ENCODE results near the gene ZNF280C. TPM values are rescaled to one million over a fixed set of nuclear protein-coding genes. Genes with fewer than 3 reads are reported as not detected.

Gene ZNF280C
- total RNA-seq, 1 experiment from 2014 or later: 7.8 TPM

DNA sequence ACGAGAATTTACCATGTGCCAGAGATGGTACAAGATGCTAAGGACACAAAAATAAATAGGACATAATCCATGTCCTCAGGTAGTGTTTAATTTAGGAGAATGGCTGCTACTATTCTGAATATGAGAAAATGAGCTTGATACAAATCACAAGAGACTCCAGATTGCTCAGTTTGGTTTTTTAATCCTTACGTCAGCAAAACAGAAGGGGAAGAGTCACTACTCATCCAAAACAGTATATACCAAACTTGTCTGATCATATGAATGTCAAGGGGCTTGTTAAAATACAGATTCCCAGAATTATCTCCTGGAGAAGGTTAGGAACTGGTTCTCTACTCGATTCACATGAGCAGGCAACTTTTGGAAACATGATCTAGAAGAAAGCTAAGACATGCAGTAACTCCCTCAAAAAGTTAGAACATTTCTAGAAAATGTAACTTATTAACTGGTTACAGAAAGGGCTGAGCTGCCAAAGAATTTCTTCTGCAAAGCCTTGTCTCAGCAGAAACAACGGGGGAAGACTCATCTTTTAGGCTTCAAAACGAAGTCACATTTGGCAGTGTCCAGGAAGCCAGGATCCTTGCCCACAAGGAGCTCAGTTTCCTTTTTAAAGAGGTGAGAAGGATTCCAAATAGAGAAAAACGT is 106.5 kb downstream of the ZNF280C start:
- 0 out of 2 replicates have a peak, but pooled peaks cover 8% of the 10 kb centered on the region for H3K36me3 ChIP-seq (ENCODE audit: low read depth)
- no peaks in the 10 kb centered on the region for H3K27me3 ChIP-seq (ENCODE audit: insufficient read depth, low read depth)
- ChIA-PET POLR2A (ENCODE audit: unreplicated experiment) (no interaction called here), CTCF (no interaction called here)
- peaks cover 8% of the 10 kb centered on the region for H3F3A ChIP-seq (ENCODE audit: insufficient read depth, low read depth)
- intact Hi-C loops (cut with micrococcal nuclease; ENCODE audit: unreplicated experiment): no loop called here
- H3K27ac ChIP-seq: no peak overlapping the region
- H2AFZ ChIP-seq: no peak overlapping the region
- no peaks in the 10 kb centered on the region for H3K9me3 ChIP-seq (ENCODE audit: insufficient read depth, low read depth)
- no peaks in the 10 kb centered on the region for H3K9me2 ChIP-seq (ENCODE audit: insufficient read depth)
- no peak for DNase-seq
- peaks cover 48% of the 10 kb centered on the region for H3K79me2 ChIP-seq (ENCODE audit: low read depth)
- no TSS peak for BruUV-seq (replicated peaks)
- H3K4me3 ChIP-seq: no peak overlapping the region
- peaks cover 15% of the 10 kb centered on the region for H3K4me1 ChIP-seq (replicated peaks; ENCODE audit: insufficient read depth)
- H3K4me2 ChIP-seq: no peak overlapping the region
- no peaks in the 10 kb centered on the region; the same call in none of the 2 replicates for H4K20me1 ChIP-seq (ENCODE audit: insufficient read depth)
- no peak for TF ChIP-seq EZH2 (IDR thresholded peaks at IDR 0.05; ENCODE audit: low read depth)
- TF ChIP-seq, protein P1, sequence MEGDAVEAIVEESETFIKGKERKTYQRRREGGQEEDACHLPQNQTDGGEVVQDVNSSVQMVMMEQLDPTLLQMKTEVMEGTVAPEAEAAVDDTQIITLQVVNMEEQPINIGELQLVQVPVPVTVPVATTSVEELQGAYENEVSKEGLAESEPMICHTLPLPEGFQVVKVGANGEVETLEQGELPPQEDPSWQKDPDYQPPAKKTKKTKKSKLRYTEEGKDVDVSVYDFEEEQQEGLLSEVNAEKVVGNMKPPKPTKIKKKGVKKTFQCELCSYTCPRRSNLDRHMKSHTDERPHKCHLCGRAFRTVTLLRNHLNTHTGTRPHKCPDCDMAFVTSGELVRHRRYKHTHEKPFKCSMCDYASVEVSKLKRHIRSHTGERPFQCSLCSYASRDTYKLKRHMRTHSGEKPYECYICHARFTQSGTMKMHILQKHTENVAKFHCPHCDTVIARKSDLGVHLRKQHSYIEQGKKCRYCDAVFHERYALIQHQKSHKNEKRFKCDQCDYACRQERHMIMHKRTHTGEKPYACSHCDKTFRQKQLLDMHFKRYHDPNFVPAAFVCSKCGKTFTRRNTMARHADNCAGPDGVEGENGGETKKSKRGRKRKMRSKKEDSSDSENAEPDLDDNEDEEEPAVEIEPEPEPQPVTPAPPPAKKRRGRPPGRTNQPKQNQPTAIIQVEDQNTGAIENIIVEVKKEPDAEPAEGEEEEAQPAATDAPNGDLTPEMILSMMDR (conservative IDR thresholded peaks at IDR 0.05): no peak

DNA sequence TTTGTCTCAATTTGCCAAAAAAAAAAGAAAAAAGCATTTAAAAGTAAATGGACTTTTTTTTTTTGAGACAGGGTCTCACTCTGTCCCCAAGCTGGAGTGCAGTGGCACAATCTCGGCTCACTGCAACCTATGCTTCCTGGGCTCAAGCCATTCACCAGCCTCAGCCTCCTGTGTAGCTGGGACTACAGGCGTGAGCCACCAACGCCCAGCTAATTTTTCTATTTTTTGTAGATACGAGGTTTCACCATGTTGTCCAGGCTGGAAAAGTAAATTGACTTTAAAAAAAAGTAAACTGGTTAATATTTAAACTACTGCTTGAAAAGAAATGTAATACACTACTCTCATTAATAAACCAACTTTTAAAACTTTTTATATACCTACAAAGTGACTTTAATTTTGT is 108.9 kb downstream of the ZNF280C start:
- BruUV-seq (replicated peaks): no TSS peak
- Histone ChIP-seq H3K27ac (no peak overlapping the region), H3K4me2 (no peak overlapping the region), H3K4me1 (replicated peaks; ENCODE audit: insufficient read depth) (peaks cover 7% of the 10 kb centered on the region), H4K20me1 (ENCODE audit: insufficient read depth) (no peaks in the 10 kb centered on the region; the same call in none of the 2 replicates), H3K27me3 (ENCODE audit: insufficient read depth, low read depth) (no peaks in the 10 kb centered on the region), H3K4me3 (no peak overlapping the region), H3K36me3 (ENCODE audit: low read depth) (peaks cover 16% of the 10 kb centered on the region; the same call in 1 of the 2 replicates), H3K79me2 (ENCODE audit: low read depth) (peaks cover 46% of the 10 kb centered on the region), H3F3A (ENCODE audit: insufficient read depth, low read depth) (peaks cover 3% of the 10 kb centered on the region), H3K9me2 (ENCODE audit: insufficient read depth) (no peaks in the 10 kb centered on the region), H2AFZ (no peak overlapping the region), H3K9me3 (ENCODE audit: insufficient read depth, low read depth) (no peaks in the 10 kb centered on the region)
- intact Hi-C loops (cut with micrococcal nuclease; ENCODE audit: unreplicated experiment): no loop called here
- ChIA-PET CTCF (no interaction called here), POLR2A (ENCODE audit: unreplicated experiment) (no interaction called here)
- DNase-seq: no peak
- TF ChIP-seq, protein P1 (conservative IDR thresholded peaks at IDR 0.05): no peak
- TF ChIP-seq EZH2 (IDR thresholded peaks at IDR 0.05; ENCODE audit: low read depth): no peak

DNA sequence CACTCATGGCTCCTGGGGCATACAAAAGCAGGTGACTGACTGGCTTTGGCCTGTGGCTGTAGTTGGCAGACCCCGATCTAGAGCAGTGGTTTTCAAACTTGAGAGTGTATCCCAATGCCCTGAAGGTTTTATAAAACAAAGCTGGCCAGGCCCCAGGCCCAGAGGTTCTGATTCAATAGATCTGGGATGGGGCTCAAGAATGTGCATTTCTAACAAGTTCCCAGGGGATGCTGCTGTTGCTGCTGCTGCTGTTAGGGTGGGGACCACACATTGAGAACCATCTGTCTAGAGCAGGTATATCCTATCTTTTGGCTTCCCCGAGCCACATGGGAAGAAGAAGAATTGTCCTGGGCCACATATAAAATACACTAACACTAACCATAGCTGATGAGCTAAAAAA is 110.4 kb downstream of the ZNF280C start:
- no peaks in the 10 kb centered on the region for H3K4me1 ChIP-seq (replicated peaks; ENCODE audit: insufficient read depth)
- no peaks in the 10 kb centered on the region for H3K27me3 ChIP-seq (ENCODE audit: insufficient read depth, low read depth)
- H3K79me2 ChIP-seq (ENCODE audit: low read depth): peaks cover 31% of the 10 kb centered on the region
- no peak overlapping the region for H3K4me2 ChIP-seq
- CTCF ChIA-PET: interaction anchor here (0.7 kb wide), 1 partner anchor 22 kb away, joined by 5 read pairs; no protein-coding TSS in a partner anchor
- no peaks in the 10 kb centered on the region; the same call in none of the 2 replicates for H4K20me1 ChIP-seq (ENCODE audit: insufficient read depth)
- POLR2A ChIA-PET (ENCODE audit: unreplicated experiment): no interaction called here
- no peak for DNase-seq
- no peaks in the 10 kb centered on the region for H3K9me3 ChIP-seq (ENCODE audit: insufficient read depth, low read depth)
- H3F3A ChIP-seq (ENCODE audit: insufficient read depth, low read depth): peaks cover 3% of the 10 kb centered on the region
- BruUV-seq (replicated peaks): no TSS peak
- TF ChIP-seq, protein P1 (conservative IDR thresholded peaks at IDR 0.05): no peak
- TF ChIP-seq EZH2 (IDR thresholded peaks at IDR 0.05; ENCODE audit: low read depth): no peak
- H3K9me2 ChIP-seq (ENCODE audit: insufficient read depth): no peaks in the 10 kb centered on the region
- H2AFZ ChIP-seq: no peak overlapping the region
- intact Hi-C loops (cut with micrococcal nuclease; ENCODE audit: unreplicated experiment): no loop called here
- H3K36me3 ChIP-seq (ENCODE audit: low read depth): peaks cover 21% of the 10 kb centered on the region; the same call in 1 of the 2 replicates
- H3K27ac ChIP-seq: no peak overlapping the region
- H3K4me3 ChIP-seq: no peak overlapping the region

Measured in PC-9 (cell line).